Fibroblast of mammary gland (primary cell): ENCODE data around the gene NEURL1.

ENCODE experiments used
- DNase-seq: peaks from one replicate; pipeline ENCODE4 v3.0.0-alpha.2; 2010; ENCODE audit warnings: low read depth
- H3K4me3 ChIP-seq: 2 replicates; pipeline ENCODE4 v1.5.1; 2011; ENCODE audit warnings: low read depth, mild to moderate bottlenecking, low read length, moderate library complexity; ENCODE audit not compliant: control insufficient read depth
- CTCF ChIP-seq: conservative IDR thresholded peaks from 2 replicates; pipeline ENCODE4 v1.5.1; 2011; ENCODE audit warnings: low read depth, low read length, inconsistent platforms; ENCODE audit not compliant: control insufficient read depth, insufficient read depth

Gene NEURL1

GRCh38 chr10:103638948-103639347 lies 145.4 kb downstream of the NEURL1 start:
- no peak for DNase-seq
- no peak overlapping the region for H3K4me3 ChIP-seq
- no peak for TF ChIP-seq CTCF

- peak; percentile 51 for DNase-seq
- H3K4me3 ChIP-seq: no peak overlapping the region
- no peak for TF ChIP-seq CTCF
Measured at GRCh38 chr10:103640436-103641181, 147.1 kb downstream of the NEURL1 start.

GRCh38 chr10:103641326-103641725 lies 147.8 kb downstream of the NEURL1 start:
- H3K4me3 ChIP-seq: no peak overlapping the region
- DNase-seq: no peak
- no peak for TF ChIP-seq CTCF
